ENCODE results near the gene UBL3. TPM values are rescaled to one million over a fixed set of nuclear protein-coding genes. Genes with fewer than 3 reads are reported as not detected.

The UBL3 gene
- total RNA-seq, 1 experiment from 2014 or later = 10.9 TPM

DNA sequence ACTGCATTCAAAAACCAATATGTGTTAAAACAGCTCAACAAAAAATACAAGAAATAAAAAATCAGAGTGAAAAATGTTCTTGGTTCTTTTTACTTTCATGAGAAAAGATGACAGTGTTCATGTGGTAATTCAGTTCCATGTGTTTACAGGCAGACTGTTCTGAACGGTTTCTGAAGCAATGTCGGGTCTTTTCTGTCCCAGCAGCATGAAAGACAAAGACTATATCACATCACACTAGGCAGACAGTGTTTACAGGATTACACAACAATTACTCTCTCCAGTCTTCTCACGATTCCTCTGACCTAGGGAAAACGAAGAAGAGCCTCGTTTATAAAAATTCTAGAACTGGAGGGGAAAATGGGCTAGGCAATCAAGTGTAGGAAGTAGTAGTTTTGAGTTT is 83.4 kb downstream of the UBL3 start:
- Histone ChIP-seq H2AFZ (ENCODE audit: low read length) (no peak overlapping the region), H3K4me1 (ENCODE audit: insufficient read depth, low read length) (peaks cover 9% of the 10 kb centered on the region), H3K9ac (ENCODE audit: low read length) (no peak overlapping the region), H3K9me3 (ENCODE audit: low read length) (no peaks in the 10 kb centered on the region), H3K4me3 (ENCODE audit: low read length) (no peak overlapping the region), H3K27me3 (ENCODE audit: low read length) (no peaks in the 10 kb centered on the region), H4K20me1 (ENCODE audit: low read length) (no peaks in the 10 kb centered on the region), H3K27ac (ENCODE audit: low read length) (no peak overlapping the region), H3K79me2 (ENCODE audit: low read length) (no peaks in the 10 kb centered on the region), H3K36me3 (ENCODE audit: low read depth, low read length) (no peaks in the 10 kb centered on the region), H3F3A (ENCODE audit: low read length, unreplicated experiment) (no peaks in the 10 kb centered on the region), H3K9me2 (replicated peaks; ENCODE audit: low read length) (no peaks in the 10 kb centered on the region), H3K4me2 (ENCODE audit: low read length) (no peak overlapping the region)
- CTCF ChIA-PET = no interaction called here
- intact Hi-C loops (cut with micrococcal nuclease) = no loop called here
- BruUV-seq (replicated peaks) = no TSS peak
- POLR2A ChIA-PET (ENCODE audit: unreplicated experiment) = no interaction called here
- TF ChIP-seq EZH2 (IDR thresholded peaks at IDR 0.05; ENCODE audit: low read length, unreplicated experiment) (no peak), EZH2phosphoT487 (IDR thresholded peaks at IDR 0.05; ENCODE audit: borderline replicate concordance, low read length) (no peak)
- TF ChIP-seq, protein P1, sequence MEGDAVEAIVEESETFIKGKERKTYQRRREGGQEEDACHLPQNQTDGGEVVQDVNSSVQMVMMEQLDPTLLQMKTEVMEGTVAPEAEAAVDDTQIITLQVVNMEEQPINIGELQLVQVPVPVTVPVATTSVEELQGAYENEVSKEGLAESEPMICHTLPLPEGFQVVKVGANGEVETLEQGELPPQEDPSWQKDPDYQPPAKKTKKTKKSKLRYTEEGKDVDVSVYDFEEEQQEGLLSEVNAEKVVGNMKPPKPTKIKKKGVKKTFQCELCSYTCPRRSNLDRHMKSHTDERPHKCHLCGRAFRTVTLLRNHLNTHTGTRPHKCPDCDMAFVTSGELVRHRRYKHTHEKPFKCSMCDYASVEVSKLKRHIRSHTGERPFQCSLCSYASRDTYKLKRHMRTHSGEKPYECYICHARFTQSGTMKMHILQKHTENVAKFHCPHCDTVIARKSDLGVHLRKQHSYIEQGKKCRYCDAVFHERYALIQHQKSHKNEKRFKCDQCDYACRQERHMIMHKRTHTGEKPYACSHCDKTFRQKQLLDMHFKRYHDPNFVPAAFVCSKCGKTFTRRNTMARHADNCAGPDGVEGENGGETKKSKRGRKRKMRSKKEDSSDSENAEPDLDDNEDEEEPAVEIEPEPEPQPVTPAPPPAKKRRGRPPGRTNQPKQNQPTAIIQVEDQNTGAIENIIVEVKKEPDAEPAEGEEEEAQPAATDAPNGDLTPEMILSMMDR (conservative IDR thresholded peaks at IDR 0.05; ENCODE audit: low read depth, low read length) = no peak
- no peak for ATAC-seq
- no peak for DNase-seq

DNA sequence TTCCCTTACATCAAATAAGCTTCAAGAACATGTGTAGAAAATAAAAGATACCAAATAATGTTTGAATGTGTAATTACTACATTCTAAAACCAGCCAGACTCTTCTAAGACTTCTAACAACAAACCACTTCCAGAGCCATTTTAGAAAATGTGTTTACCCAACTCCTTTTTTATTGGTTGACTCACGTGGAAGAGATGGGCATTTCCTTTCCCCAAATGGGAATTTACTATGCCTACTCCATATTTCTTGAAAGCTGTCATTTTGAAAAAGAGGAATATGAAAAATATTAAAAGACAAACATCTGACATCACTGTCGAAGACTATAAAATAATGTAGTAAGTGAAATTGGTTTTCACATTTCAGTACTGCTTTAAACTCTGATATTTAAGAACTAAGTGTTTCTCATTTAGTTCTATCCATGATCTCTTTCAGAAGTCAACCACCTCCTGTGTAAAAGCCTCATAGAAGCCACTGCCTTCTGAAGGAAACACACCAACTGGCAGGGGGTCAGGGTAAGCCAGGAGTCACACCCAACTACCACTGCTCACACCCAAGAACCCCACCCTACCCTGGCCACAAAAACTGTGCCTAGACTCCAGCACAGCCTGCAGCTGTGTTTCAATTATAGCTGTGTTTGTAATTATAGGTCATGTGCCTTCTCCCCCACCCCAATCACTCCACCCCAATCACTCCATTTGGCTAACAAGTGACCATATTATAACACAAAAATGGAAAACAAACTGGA is 86.8 kb downstream of the UBL3 start:
- no peaks in the 10 kb centered on the region for H3K36me3 ChIP-seq (ENCODE audit: low read depth, low read length)
- no peaks in the 10 kb centered on the region for H4K20me1 ChIP-seq (ENCODE audit: low read length)
- H3K9me2 ChIP-seq (replicated peaks; ENCODE audit: low read length) = no peaks in the 10 kb centered on the region
- ChIA-PET POLR2A (ENCODE audit: unreplicated experiment) (no interaction called here), CTCF (no interaction called here)
- H3F3A ChIP-seq (ENCODE audit: low read length, unreplicated experiment) = no peaks in the 10 kb centered on the region
- DNase-seq = peak; percentile 40
- H3K27me3 ChIP-seq (ENCODE audit: low read length) = no peaks in the 10 kb centered on the region
- ATAC-seq = no peak
- no peak overlapping the region for H3K4me2 ChIP-seq (ENCODE audit: low read length)
- H3K79me2 ChIP-seq (ENCODE audit: low read length) = no peaks in the 10 kb centered on the region
- TF ChIP-seq, protein P1 (conservative IDR thresholded peaks at IDR 0.05; ENCODE audit: low read depth, low read length) = no peak
- TF ChIP-seq EZH2 (IDR thresholded peaks at IDR 0.05; ENCODE audit: low read length, unreplicated experiment) (no peak), EZH2phosphoT487 (IDR thresholded peaks at IDR 0.05; ENCODE audit: borderline replicate concordance, low read length) (no peak)
- no peak overlapping the region for H2AFZ ChIP-seq (ENCODE audit: low read length)
- intact Hi-C loops (cut with micrococcal nuclease) = no loop called here
- H3K9me3 ChIP-seq (ENCODE audit: low read length) = no peaks in the 10 kb centered on the region
- H3K4me3 ChIP-seq (ENCODE audit: low read length) = no peak overlapping the region
- H3K4me1 ChIP-seq (ENCODE audit: insufficient read depth, low read length) = peaks cover 20% of the 10 kb centered on the region
- no peak overlapping the region for H3K9ac ChIP-seq (ENCODE audit: low read length)
- BruUV-seq (replicated peaks) = no TSS peak
- peak overlapping the region; percentile 30 for H3K27ac ChIP-seq (ENCODE audit: low read length)

DNA sequence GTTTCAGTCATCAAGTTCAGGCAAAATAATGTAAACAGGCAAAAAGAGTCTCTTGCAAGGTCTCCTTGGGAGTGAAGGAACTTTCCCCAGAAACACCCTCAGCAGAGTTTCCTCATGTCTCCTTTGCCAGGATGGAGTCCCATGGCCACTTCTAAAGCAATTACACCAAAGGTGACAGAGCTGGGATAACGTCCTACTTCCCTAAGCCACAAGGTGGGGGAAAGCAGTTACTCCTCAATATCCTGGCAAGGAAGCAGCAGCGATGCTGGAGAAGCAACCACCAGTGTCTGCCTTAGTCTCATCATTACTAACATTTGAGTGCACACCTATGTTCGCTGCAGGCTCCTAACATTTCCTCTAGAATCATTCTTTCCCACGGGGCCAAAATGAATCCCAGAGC is 88.6 kb downstream of the UBL3 start:
- BruUV-seq (replicated peaks) = no TSS peak
- no peak overlapping the region for H3K27ac ChIP-seq (ENCODE audit: low read length)
- ATAC-seq = no peak
- no peak overlapping the region for H3K4me3 ChIP-seq (ENCODE audit: low read length)
- H3K9me2 ChIP-seq (replicated peaks; ENCODE audit: low read length) = no peaks in the 10 kb centered on the region
- no peak for DNase-seq
- H3K36me3 ChIP-seq (ENCODE audit: low read depth, low read length) = no peaks in the 10 kb centered on the region
- TF ChIP-seq EZH2 (IDR thresholded peaks at IDR 0.05; ENCODE audit: low read length, unreplicated experiment) (no peak), EZH2phosphoT487 (IDR thresholded peaks at IDR 0.05; ENCODE audit: borderline replicate concordance, low read length) (no peak)
- TF ChIP-seq, protein P1 (conservative IDR thresholded peaks at IDR 0.05; ENCODE audit: low read depth, low read length) = 0 out of 2 replicates have a peak, but pooled peaks have one; percentile 13
- POLR2A ChIA-PET (ENCODE audit: unreplicated experiment) = no interaction called here
- CTCF ChIA-PET = interaction anchor here (0.6 to 1.4 kb wide), 2 partner anchors 10 to 61 kb away, joined by 3 read pairs; no protein-coding TSS in a partner anchor
- no peak overlapping the region for H3K4me2 ChIP-seq (ENCODE audit: low read length)
- no peak overlapping the region for H2AFZ ChIP-seq (ENCODE audit: low read length)
- no peak overlapping the region for H3K9ac ChIP-seq (ENCODE audit: low read length)
- H3K4me1 ChIP-seq (ENCODE audit: insufficient read depth, low read length) = peaks cover 31% of the 10 kb centered on the region
- no peaks in the 10 kb centered on the region for H3K9me3 ChIP-seq (ENCODE audit: low read length)
- H3K27me3 ChIP-seq (ENCODE audit: low read length) = no peaks in the 10 kb centered on the region
- intact Hi-C loops (cut with micrococcal nuclease) = no loop called here
- no peaks in the 10 kb centered on the region for H4K20me1 ChIP-seq (ENCODE audit: low read length)
- no peaks in the 10 kb centered on the region for H3K79me2 ChIP-seq (ENCODE audit: low read length)
- H3F3A ChIP-seq (ENCODE audit: low read length, unreplicated experiment) = no peaks in the 10 kb centered on the region

Data from PC-3 (cell line).